Stomach (tissue), 4 donors: ENCODE measurements around the gene KLF17.

Source experiments
- POLR2A ChIP-seq, 4 donors: fragments of 450-650 bp; IDR thresholded peaks; one replicate each; pipeline ENCODE4 v1.6.1; 2016; ENCODE audit warnings: antibody characterized with exemption in 4 of 4, control low read depth in 2 of 4, mild to moderate bottlenecking in 1 of 4, moderate library complexity in 1 of 4
- TF ChIP-seq, protein P1 (sequence below), 7 experiments: fragments of 450-650 bp in 4 of 7; fragments of 200-600 bp in 3 of 7; sonication (generic) in 3 of 7; IDR thresholded peaks; one replicate each; pipeline ENCODE4 v1.5.1; 2016 to 2019; ENCODE audit warnings: antibody characterized with exemption in 7 of 7, control low read depth in 2 of 7, mild to moderate bottlenecking in 1 of 7

DNA sequence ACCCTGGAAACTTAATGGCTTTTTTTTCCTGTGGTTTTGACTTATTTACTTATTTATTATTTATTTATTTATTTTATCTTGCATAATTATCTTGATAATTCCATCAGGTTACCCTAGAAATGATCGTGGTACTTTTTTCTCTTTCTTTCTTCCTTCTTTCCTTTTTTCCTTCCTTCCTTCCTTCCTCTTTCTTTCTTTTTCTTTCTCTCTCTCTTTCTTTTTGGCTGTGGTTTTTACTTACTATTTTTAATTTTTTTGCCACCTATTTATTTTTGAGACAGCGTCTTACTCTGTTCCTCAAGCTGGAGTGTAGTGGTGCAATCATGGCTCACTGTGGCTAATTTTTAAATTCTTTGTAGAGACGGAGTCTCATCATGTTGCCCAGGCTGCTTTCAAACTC, 29.0 kb downstream of the KLF17 start:
- TF ChIP-seq POLR2A (IDR thresholded peaks at IDR 0.05) = no peak
- TF ChIP-seq, protein P1, sequence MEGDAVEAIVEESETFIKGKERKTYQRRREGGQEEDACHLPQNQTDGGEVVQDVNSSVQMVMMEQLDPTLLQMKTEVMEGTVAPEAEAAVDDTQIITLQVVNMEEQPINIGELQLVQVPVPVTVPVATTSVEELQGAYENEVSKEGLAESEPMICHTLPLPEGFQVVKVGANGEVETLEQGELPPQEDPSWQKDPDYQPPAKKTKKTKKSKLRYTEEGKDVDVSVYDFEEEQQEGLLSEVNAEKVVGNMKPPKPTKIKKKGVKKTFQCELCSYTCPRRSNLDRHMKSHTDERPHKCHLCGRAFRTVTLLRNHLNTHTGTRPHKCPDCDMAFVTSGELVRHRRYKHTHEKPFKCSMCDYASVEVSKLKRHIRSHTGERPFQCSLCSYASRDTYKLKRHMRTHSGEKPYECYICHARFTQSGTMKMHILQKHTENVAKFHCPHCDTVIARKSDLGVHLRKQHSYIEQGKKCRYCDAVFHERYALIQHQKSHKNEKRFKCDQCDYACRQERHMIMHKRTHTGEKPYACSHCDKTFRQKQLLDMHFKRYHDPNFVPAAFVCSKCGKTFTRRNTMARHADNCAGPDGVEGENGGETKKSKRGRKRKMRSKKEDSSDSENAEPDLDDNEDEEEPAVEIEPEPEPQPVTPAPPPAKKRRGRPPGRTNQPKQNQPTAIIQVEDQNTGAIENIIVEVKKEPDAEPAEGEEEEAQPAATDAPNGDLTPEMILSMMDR (IDR thresholded peaks at IDR 0.05) = no peak
